A549 (cell line): Measurements from ENCODE around the gene CCDC38. TPM values are rescaled to one million over a fixed set of nuclear protein-coding genes. Genes with fewer than 3 reads are reported as not detected.

Experiments
- ATAC-seq, 2 experiments: fragments of 200-7000 bp in 1 of 2; fragments of >200 bp in 1 of 2; cut with Nextera tagmentation in 1 of 2; cut with Tn5 transposase in 1 of 2; 3 replicates each; pipeline versions ENCODE4 v1.8.0 to v1.9.1; 2018 to 2020; ENCODE audit warnings: mild to moderate bottlenecking in 1 of 2, moderate library complexity in 1 of 2
- CTCF ChIA-PET: fragments of 300-600 bp; sonication (Branson Sonifier 250); formaldehyde crosslinking; extraction: SDS; loops from one replicate; lab custom pipeline; 2021; ENCODE audit warnings: antibody characterized with exemption, inconsistent platforms; lab: Yijun Ruan, JAX
- POLR2A ChIA-PET: fragments of 350-600 bp; formaldehyde crosslinking; extraction: SDS; loops from one replicate; lab custom pipeline; 2021; ENCODE audit warnings: antibody characterized with exemption, inconsistent platforms; lab: Yijun Ruan, JAX
- DNase-seq, 2 experiments: peaks; one replicate each; pipeline versions ENCODE4 v3.0.0 to v3.0.0-alpha.2; 2011 to 2016; ENCODE audit warnings: low read depth in 1 of 2, low spot score in 1 of 2
- FAIRE-seq: peaks from 2 replicates; lab custom pipeline; 2011; peaks lifted over from hg19 to GRCh38; lab: Jason Lieb, UNC
- H3K27ac ChIP-seq, 2 experiments: fragments of >200 bp; sonication (Bioruptor Twin); formaldehyde crosslinking; 3 replicates each; pipeline ENCODE4 v1.5.1; 2016 to 2017
- H3K4me1 ChIP-seq: fragments of >200 bp; sonication (Bioruptor Twin); formaldehyde crosslinking; 3 replicates; pipeline ENCODE4 v1.6.1; 2016
- H3K4me2 ChIP-seq: fragments of >200 bp; sonication (Bioruptor Twin); formaldehyde crosslinking; 3 replicates; pipeline ENCODE4 v1.6.1; 2016
- H3K4me3 ChIP-seq: fragments of >200 bp; sonication (Bioruptor Twin); formaldehyde crosslinking; 3 replicates; pipeline ENCODE4 v1.5.1; 2016
- H3K9me3 ChIP-seq: fragments of >200 bp; sonication (Bioruptor Twin); formaldehyde crosslinking; 3 replicates; pipeline ENCODE4 v1.6.1; 2016
- CBX2 ChIP-seq: fragments of 200-600 bp; sonication (generic); IDR thresholded peaks from 2 replicates; pipeline ENCODE4 v1.6.1; 2016; ENCODE audit warnings: low read depth, mild to moderate bottlenecking, borderline replicate concordance
- CEBPB ChIP-seq, 2 experiments: fragments of >200 bp in 1 of 2; sonication (Bioruptor Twin) in 1 of 2; formaldehyde crosslinking in 1 of 2; IDR thresholded peaks; 2 replicates each; pipeline ENCODE4 v1.6.1; 2012 to 2016
- CHD2 ChIP-seq: fragments of 150-350 bp; IDR thresholded peaks from 2 replicates; pipeline ENCODE4 v1.6.1; 2014; ENCODE audit warnings: low read length; ENCODE audit not compliant: partially characterized antibody
- EHF ChIP-seq: fragments of 250-450 bp; sonication (Bioruptor Pico); IDR thresholded peaks from 2 replicates; pipeline ENCODE4 v1.5.0; 2020; ENCODE audit warnings: mild to moderate bottlenecking
- EHMT2 ChIP-seq: fragments of 200-600 bp; sonication (generic); IDR thresholded peaks from 2 replicates; pipeline ENCODE4 v1.6.1; 2016; ENCODE audit warnings: antibody characterized with exemption, low read depth, mild to moderate bottlenecking, moderate library complexity
- FOSL2 ChIP-seq, 2 experiments: fragments of 450-650 bp in 1 of 2; fragments of >200 bp in 1 of 2; sonication (Bioruptor Twin) in 1 of 2; formaldehyde crosslinking; IDR thresholded peaks; 2 replicates each; pipeline versions ENCODE4 v1.5.0 to v1.6.1; 2016 to 2020; ENCODE audit warnings: mild to moderate bottlenecking in 1 of 2, moderate library complexity in 1 of 2
- HDAC2 ChIP-seq: fragments of 200-600 bp; sonication (generic); IDR thresholded peaks from 2 replicates; pipeline ENCODE4 v1.6.1; 2016
- HOXB5 ChIP-seq: fragments of 250-450 bp; sonication (Bioruptor Pico); IDR thresholded peaks from 2 replicates; pipeline ENCODE4 v1.5.0; 2020; ENCODE audit warnings: mild to moderate bottlenecking, moderate library complexity
- JUNB ChIP-seq: fragments of >200 bp; sonication (Bioruptor Twin); formaldehyde crosslinking; IDR thresholded peaks from 2 replicates; pipeline ENCODE4 v1.6.1; 2016
- KDM1A ChIP-seq: fragments of 200-600 bp; sonication (generic); IDR thresholded peaks from 2 replicates; pipeline ENCODE4 v1.6.1; 2016; ENCODE audit warnings: low read depth, mild to moderate bottlenecking
- MAFK ChIP-seq: fragments of 450-650 bp; IDR thresholded peaks from 2 replicates; pipeline ENCODE4 v1.6.1; 2014; ENCODE audit not compliant: partially characterized antibody
- MYC ChIP-seq: IDR thresholded peaks from 2 replicates; pipeline ENCODE4 v1.6.1; 2012; ENCODE audit warnings: mild to moderate bottlenecking, inconsistent platforms, low read length, improper control_type of control experiment, borderline replicate concordance
- PHF8 ChIP-seq: fragments of 200-600 bp; sonication (generic); IDR thresholded peaks from 2 replicates; pipeline ENCODE4 v1.6.1; 2016; ENCODE audit warnings: low read depth, mild to moderate bottlenecking, antibody characterized with exemption, moderate library complexity, borderline replicate concordance
- POLR2A ChIP-seq: IDR thresholded peaks from 2 replicates; pipeline ENCODE4 v1.6.1; 2012; ENCODE audit warnings: mild to moderate bottlenecking, low read length
- POLR2AphosphoS2 ChIP-seq: conservative IDR thresholded peaks from 2 replicates; pipeline ENCODE4 v1.6.1; 2012; ENCODE audit warnings: low read length, improper control_type of control experiment, inconsistent platforms
- RCOR1 ChIP-seq: fragments of 150-350 bp; IDR thresholded peaks from 2 replicates; pipeline ENCODE4 v1.6.1; 2014; ENCODE audit warnings: antibody characterized with exemption, low read length, low read depth
- TFCP2L1 ChIP-seq: fragments of 250-450 bp; sonication (Bioruptor Pico); IDR thresholded peaks from 2 replicates; pipeline ENCODE4 v1.5.0; 2021; ENCODE audit warnings: mild to moderate bottlenecking
- ZC3H11A ChIP-seq: fragments of 450-650 bp; IDR thresholded peaks from 2 replicates; pipeline ENCODE4 v1.6.1; 2014; ENCODE audit warnings: antibody characterized with exemption, mild to moderate bottlenecking
- ZSCAN20 ChIP-seq: fragments of 250-450 bp; sonication (Bioruptor Pico); IDR thresholded peaks from 2 replicates; pipeline ENCODE4 v1.8.0; 2022; ENCODE audit warnings: mild to moderate bottlenecking, moderate library complexity
- WGBS: methylation state at CpG from one replicate; pipeline ENCODE4 v1.1.6; 2017; ENCODE audit errors: missing lambda C conversion rate; 5-methylcytosine and 5-hydroxymethylcytosine counted together
- polyA plus RNA-seq, 4 experiments: library from polyadenylated mRNA; depleted of rRNA in 3 of 4; stranded (reverse); fragments of >200 nt; fragmentation: RNase III in 1 of 4; extraction: RNeasy Plus Mini Kit Qiagen cat#74134 plus additional on column Dnase treatment in 1 of 4; gene quantifications; 2 replicates in 3 of 4; 3 replicates in 1 of 4; pipeline ENCODE4 v1.2.3, GENCODE V29; 2011 to 2017
- TF ChIP-seq, protein P1 (sequence below): IDR thresholded peaks from 2 replicates; pipeline ENCODE4 v1.6.1; 2012; ENCODE audit warnings: low read depth, borderline replicate concordance
- TF ChIP-seq, protein P2 (sequence below): IDR thresholded peaks from 2 replicates; pipeline ENCODE4 v1.6.1; 2012
- TF ChIP-seq, protein P3 (sequence below): IDR thresholded peaks from 2 replicates; pipeline ENCODE4 v1.6.1; 2012
- TF ChIP-seq, protein P4 (sequence below): fragments of 250-450 bp; sonication (Bioruptor Pico); IDR thresholded peaks from 2 replicates; pipeline ENCODE4 v1.5.0; 2021; ENCODE audit warnings: mild to moderate bottlenecking, moderate library complexity, borderline replicate concordance

The CCDC38 gene
- polyA plus RNA-seq, 2 of the 4 experiments (the other 2 are of a cell fraction), result 0.18 to 0.41 TPM

DNA sequence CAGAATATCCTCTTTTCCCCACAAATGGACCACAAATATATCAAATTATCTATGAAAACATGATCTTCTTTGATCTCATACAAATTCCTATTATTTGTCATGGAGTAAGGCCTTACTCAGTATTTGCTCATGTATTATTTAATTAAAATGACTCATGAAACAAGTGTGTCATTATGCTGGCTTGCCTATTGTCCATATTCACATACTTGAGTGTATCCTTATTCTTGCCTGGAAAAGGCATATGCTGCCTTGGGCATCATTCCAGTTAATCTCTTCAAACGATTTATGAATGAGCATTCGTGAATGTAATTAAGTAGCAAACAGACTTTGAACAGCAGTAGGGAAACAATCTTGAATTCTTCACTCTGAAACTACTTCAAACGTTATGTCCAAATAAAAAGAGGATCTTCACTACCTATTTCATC is 106.2 kb downstream of the CCDC38 start (continued):
- TF ChIP-seq MYC, result no peak
- TF ChIP-seq KDM1A, result no peak
- TF ChIP-seq, protein P1, sequence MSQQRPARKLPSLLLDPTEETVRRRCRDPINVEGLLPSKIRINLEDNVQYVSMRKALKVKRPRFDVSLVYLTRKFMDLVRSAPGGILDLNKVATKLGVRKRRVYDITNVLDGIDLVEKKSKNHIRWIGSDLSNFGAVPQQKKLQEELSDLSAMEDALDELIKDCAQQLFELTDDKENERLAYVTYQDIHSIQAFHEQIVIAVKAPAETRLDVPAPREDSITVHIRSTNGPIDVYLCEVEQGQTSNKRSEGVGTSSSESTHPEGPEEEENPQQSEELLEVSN, result no peak
- no peak for TF ChIP-seq POLR2A
- no peak for TF ChIP-seq ZSCAN20 (CRISPR knock-in tag)
- TF ChIP-seq HDAC2, result 0 out of 2 replicates have a peak, but pooled peaks have one; percentile 5
- peak; percentile 86 for TF ChIP-seq FOSL2 (IDR thresholded peaks at IDR 0.05)
- TF ChIP-seq FOSL2 (CRISPR knock-in tag; IDR thresholded peaks at IDR 0.05), result peak; percentile 95
- TF ChIP-seq, protein P2, sequence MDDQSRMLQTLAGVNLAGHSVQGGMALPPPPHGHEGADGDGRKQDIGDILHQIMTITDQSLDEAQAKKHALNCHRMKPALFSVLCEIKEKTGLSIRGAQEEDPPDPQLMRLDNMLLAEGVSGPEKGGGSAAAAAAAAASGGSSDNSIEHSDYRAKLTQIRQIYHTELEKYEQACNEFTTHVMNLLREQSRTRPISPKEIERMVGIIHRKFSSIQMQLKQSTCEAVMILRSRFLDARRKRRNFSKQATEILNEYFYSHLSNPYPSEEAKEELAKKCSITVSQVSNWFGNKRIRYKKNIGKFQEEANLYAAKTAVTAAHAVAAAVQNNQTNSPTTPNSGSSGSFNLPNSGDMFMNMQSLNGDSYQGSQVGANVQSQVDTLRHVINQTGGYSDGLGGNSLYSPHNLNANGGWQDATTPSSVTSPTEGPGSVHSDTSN, result no peak
- TF ChIP-seq JUNB, result peak; percentile 84
- no peak for TF ChIP-seq EHMT2
- peak; percentile 32 to 38; a peak in 1 of 4 replicates for TF ChIP-seq CEBPB (IDR thresholded peaks at IDR 0.05)

GRCh38 chr12:95834572-95834971 is 107.8 kb downstream of the CCDC38 start:
- DNase-seq (no peak), FAIRE-seq (no peak), ATAC-seq (no peak)
- no peaks in the 10 kb centered on the region for H3K9me3 ChIP-seq
- 93% methylated on average over 1 of the region's 1 CpG for WGBS
- CTCF ChIA-PET, result interaction anchor here (1.0 to 1.4 kb wide), 2 partner anchors 9 to 14 kb away, joined by 3 to 5 read pairs; no protein-coding TSS in a partner anchor
- POLR2A ChIA-PET, result no interaction called here
- no peak overlapping the region for H3K4me2 ChIP-seq
- H3K27ac ChIP-seq, result peak overlapping the region in 1 of 2 experiments; percentile 42; a peak in 1 of 6 replicates
- peaks cover 51% of the 10 kb centered on the region for H3K4me1 ChIP-seq
- TF ChIP-seq TFCP2L1 (no peak), ZC3H11A (no peak), MAFK (no peak), CEBPB (IDR thresholded peaks at IDR 0.05) (no peak), RCOR1 (no peak), JUNB (no peak), CHD2 (no peak), EHF (no peak), CBX2 (no peak), PHF8 (no peak), POLR2AphosphoS2 (no peak), HOXB5 (no peak)
- TF ChIP-seq, protein P3, sequence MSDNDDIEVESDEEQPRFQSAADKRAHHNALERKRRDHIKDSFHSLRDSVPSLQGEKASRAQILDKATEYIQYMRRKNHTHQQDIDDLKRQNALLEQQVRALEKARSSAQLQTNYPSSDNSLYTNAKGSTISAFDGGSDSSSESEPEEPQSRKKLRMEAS, result no peak
- TF ChIP-seq, protein P4, sequence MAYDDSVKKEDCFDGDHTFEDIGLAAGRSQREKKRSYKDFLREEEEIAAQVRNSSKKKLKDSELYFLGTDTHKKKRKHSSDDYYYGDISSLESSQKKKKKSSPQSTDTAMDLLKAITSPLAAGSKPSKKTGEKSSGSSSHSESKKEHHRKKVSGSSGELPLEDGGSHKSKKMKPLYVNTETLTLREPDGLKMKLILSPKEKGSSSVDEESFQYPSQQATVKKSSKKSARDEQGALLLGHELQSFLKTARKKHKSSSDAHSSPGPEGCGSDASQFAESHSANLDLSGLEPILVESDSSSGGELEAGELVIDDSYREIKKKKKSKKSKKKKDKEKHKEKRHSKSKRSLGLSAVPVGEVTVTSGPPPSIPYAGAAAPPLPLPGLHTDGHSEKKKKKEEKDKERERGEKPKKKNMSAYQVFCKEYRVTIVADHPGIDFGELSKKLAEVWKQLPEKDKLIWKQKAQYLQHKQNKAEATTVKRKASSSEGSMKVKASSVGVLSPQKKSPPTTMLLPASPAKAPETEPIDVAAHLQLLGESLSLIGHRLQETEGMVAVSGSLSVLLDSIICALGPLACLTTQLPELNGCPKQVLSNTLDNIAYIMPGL (CRISPR knock-in tag), result no peak
- TF ChIP-seq, protein P2, result no peak
- H3K4me3 ChIP-seq, result no peak overlapping the region
